HCT116 (cell line): Measurements from ENCODE around the gene ASXL2. TPM values are rescaled to one million over a fixed set of nuclear protein-coding genes. Genes with fewer than 3 reads are reported as not detected.

ENCODE experiments used
- ATAC-seq: fragments of 200-7000 bp; cut with Tn5 transposase; 2 replicates; pipeline ENCODE4 v1.9.1; 2020; ENCODE audit warnings: mild to moderate bottlenecking, moderate library complexity
- BruUV-seq: library from RNA; stranded (reverse); fragments of 400-500 nt; replicated peaks from 2 replicates; lab custom pipeline; 2021; lab: Mats Ljungman, UMichigan
- CTCF ChIA-PET: fragments of 300-600 bp; sonication (Branson Sonifier 250); formaldehyde crosslinking; loops from one replicate; lab custom pipeline; 2021; ENCODE audit warnings: antibody characterized with exemption; lab: Charles Lee
- POLR2A ChIA-PET: fragments of 300-600, 350-600 bp; sonication (Branson Sonifier 250); formaldehyde crosslinking; loops from one replicate; lab custom pipeline; 2021; ENCODE audit warnings: antibody characterized with exemption; lab: Charles Lee
- RAD21 ChIA-PET, 2 experiments: fragments of 300-600 bp; sonication (Branson Sonifier 250); formaldehyde crosslinking; loops; one replicate each; lab custom pipeline; 2023; ENCODE audit warnings: low total read pairs in 2 of 2; ENCODE audit not compliant: uncharacterized antibody in 2 of 2, unreplicated experiment in 2 of 2, low non-redundant PET in 1 of 2; lab: Charles Lee
- DNase-seq: peaks from one replicate; pipeline ENCODE4 v3.0.0-alpha.2; 2010; ENCODE audit warnings: low read depth, low spot score
- H2AFZ ChIP-seq: fragments of 200-600 bp; shearing (Covaris generic), sonication (generic); 2 replicates; pipeline ENCODE4 v1.6.1; 2017; ENCODE audit warnings: low read depth, mixed run types, mixed read lengths, antibody characterized with exemption, low read length; ENCODE audit not compliant: poor library complexity, severe bottlenecking
- H3K27ac ChIP-seq: 2 replicates; pipeline ENCODE4 v1.5.1; 2012; ENCODE audit warnings: low read depth, low read length
- H3K27me3 ChIP-seq: fragments of 200-600 bp; sonication (generic); 2 replicates; pipeline ENCODE4 v1.6.1; 2016; ENCODE audit warnings: mixed run types, low read length, mixed read lengths; ENCODE audit not compliant: insufficient read depth
- H3K36me3 ChIP-seq, 2 experiments: fragments of 200-500 bp in 1 of 2; fragments of 200-600 bp in 1 of 2; sonication (Bioruptor generic) in 1 of 2; sonication (generic) in 1 of 2; 2 replicates each; pipeline versions ENCODE4 v1.5.1 to v1.6.1; 2014 to 2016; ENCODE audit warnings: low read length in 2 of 2, inconsistent platforms in 1 of 2, mixed read lengths in 1 of 2, mixed run types in 1 of 2; ENCODE audit not compliant: insufficient read depth in 2 of 2, control insufficient read depth in 1 of 2
- H3K4me1 ChIP-seq, 2 experiments: fragments of 200-600 bp in 1 of 2; sonication (generic) in 1 of 2; 2 replicates each; pipeline versions ENCODE4 v1.5.1 to v1.6.1; 2012 to 2017; ENCODE audit warnings: low read length in 2 of 2, inconsistent platforms in 1 of 2, mild to moderate bottlenecking in 1 of 2, mixed read lengths in 1 of 2, mixed run types in 1 of 2, moderate library complexity in 1 of 2; ENCODE audit not compliant: insufficient read depth in 2 of 2, control insufficient read depth in 1 of 2
- H3K4me2 ChIP-seq: fragments of 200-600 bp; sonication (generic); 2 replicates; pipeline ENCODE4 v1.6.1; 2017; ENCODE audit warnings: mixed run types, low read length, mixed read lengths
- H3K4me3 ChIP-seq, 2 experiments: fragments of 200-600 bp in 1 of 2; sonication (generic) in 1 of 2; replicated peaks in 1 of 2; 2 replicates each; pipeline ENCODE4 v1.5.1; 2011 to 2016; ENCODE audit warnings: low read length in 2 of 2, control low read depth in 1 of 2, low read depth in 1 of 2, mild to moderate bottlenecking in 1 of 2, mixed read lengths in 1 of 2, mixed run types in 1 of 2
- H3K79me2 ChIP-seq: fragments of 200-600 bp; sonication (generic); 2 replicates; pipeline ENCODE4 v1.6.1; 2017; ENCODE audit warnings: mild to moderate bottlenecking, mixed run types, low read length, moderate library complexity, mixed read lengths; ENCODE audit not compliant: insufficient read depth
- H3K9ac ChIP-seq: fragments of 200-600 bp; sonication (generic); 2 replicates; pipeline ENCODE4 v1.6.1; 2016; ENCODE audit warnings: low read length, mixed read lengths
- H3K9me2 ChIP-seq: fragments of 200-600 bp; sonication (generic), shearing (Covaris generic); 2 replicates; pipeline ENCODE4 v1.6.1; 2017; ENCODE audit warnings: mixed run types, mild to moderate bottlenecking, moderate library complexity; ENCODE audit not compliant: insufficient read depth
- H3K9me3 ChIP-seq, 2 experiments: fragments of 200-500 bp in 1 of 2; fragments of 200-600 bp in 1 of 2; sonication (Bioruptor generic) in 1 of 2; sonication (generic) in 1 of 2; 2 replicates each; pipeline ENCODE4 v1.6.1; 2014 to 2017; ENCODE audit warnings: low read length in 2 of 2, mixed read lengths in 2 of 2, inconsistent platforms in 1 of 2, low read depth in 1 of 2, mild to moderate bottlenecking in 1 of 2, mixed run types in 1 of 2, moderate library complexity in 1 of 2; ENCODE audit not compliant: control insufficient read depth in 1 of 2, insufficient read depth in 1 of 2
- H4K20me1 ChIP-seq: fragments of 200-600 bp; sonication (generic), shearing (Covaris generic); 2 replicates; pipeline ENCODE4 v1.6.1; 2017; ENCODE audit warnings: mixed run types, mild to moderate bottlenecking, moderate library complexity; ENCODE audit not compliant: insufficient read depth
- ATF3 ChIP-seq: IDR thresholded peaks from 2 replicates; pipeline ENCODE4 v1.6.1; 2012
- CBX3 ChIP-seq: IDR thresholded peaks from 2 replicates; pipeline ENCODE4 v1.6.1; 2012; ENCODE audit warnings: low read depth
- CTCF ChIP-seq, 3 experiments: fragments of 200-600 bp in 1 of 3; sonication (generic) in 1 of 3; IDR thresholded peaks in 2 of 3; conservative IDR thresholded peaks in 1 of 3; 2 replicates each; pipeline ENCODE4 v1.5.1; 2012 to 2017; ENCODE audit warnings: low read depth in 2 of 3, low read length in 2 of 3, antibody characterized with exemption in 1 of 3, borderline replicate concordance in 1 of 3, control low read depth in 1 of 3, mild to moderate bottlenecking in 1 of 3, mixed read lengths in 1 of 3, mixed run types in 1 of 3, moderate library complexity in 1 of 3; ENCODE audit not compliant: insufficient read depth in 1 of 3
- EGR1 ChIP-seq: IDR thresholded peaks from 2 replicates; pipeline ENCODE4 v1.6.1; 2012; ENCODE audit warnings: low read depth
- ELF1 ChIP-seq: IDR thresholded peaks from 2 replicates; pipeline ENCODE4 v1.6.1; 2012; ENCODE audit warnings: low read depth, borderline replicate concordance
- EZH2 ChIP-seq: fragments of 200-600 bp; sonication (generic); IDR thresholded peaks from 2 replicates; pipeline ENCODE4 v1.6.1; 2017; ENCODE audit warnings: antibody characterized with exemption, mixed run types
- EZH2phosphoT487 ChIP-seq: fragments of 200-600 bp; IDR thresholded peaks from 2 replicates; pipeline ENCODE4 v1.6.1; 2018; ENCODE audit warnings: antibody characterized with exemption, borderline replicate concordance
- FOSL1 ChIP-seq: IDR thresholded peaks from 2 replicates; pipeline ENCODE4 v1.6.1; 2012; ENCODE audit warnings: low read depth
- JUND ChIP-seq: IDR thresholded peaks from 2 replicates; pipeline ENCODE4 v1.6.1; 2012
- MAX ChIP-seq: IDR thresholded peaks from 2 replicates; pipeline ENCODE4 v1.6.1; 2012
- POLR2A ChIP-seq: IDR thresholded peaks from 2 replicates; pipeline ENCODE4 v1.7.0; 2011; ENCODE audit warnings: borderline replicate concordance; ENCODE audit not compliant: insufficient read depth, insufficient read length; ENCODE audit errors: extremely low read depth
- POLR2AphosphoS5 ChIP-seq: IDR thresholded peaks from 2 replicates; pipeline ENCODE4 v1.6.1; 2011; ENCODE audit warnings: mild to moderate bottlenecking, low read depth, low read length, moderate library complexity
- RAD21 ChIP-seq: IDR thresholded peaks from 2 replicates; pipeline ENCODE4 v1.6.1; 2012; ENCODE audit warnings: low read depth, mild to moderate bottlenecking
- SIN3A ChIP-seq: IDR thresholded peaks from 2 replicates; pipeline ENCODE4 v1.6.1; 2012; ENCODE audit warnings: low read depth
- TCF7L2 ChIP-seq: IDR thresholded peaks from 2 replicates; pipeline ENCODE4 v1.7.0; 2011; ENCODE audit warnings: borderline replicate concordance, inconsistent platforms; ENCODE audit not compliant: insufficient read depth, insufficient read length; ENCODE audit errors: extremely low read depth
- YY1 ChIP-seq: IDR thresholded peaks from 2 replicates; pipeline ENCODE4 v1.6.1; 2011; ENCODE audit warnings: low read length, low read depth, moderate library complexity, mild to moderate bottlenecking; ENCODE audit not compliant: insufficient replicate concordance; ENCODE audit errors: extremely low read depth
- ZFX ChIP-seq: fragments of 450-650 bp; IDR thresholded peaks from 2 replicates; pipeline ENCODE4 v1.6.1; 2017
- ZNF274 ChIP-seq: fragments of 200-500 bp; sonication (Bioruptor generic); IDR thresholded peaks from 2 replicates; pipeline ENCODE4 v1.6.1; 2014; ENCODE audit warnings: mild to moderate bottlenecking, low read depth, low read length, inconsistent platforms
- intact Hi-C: fragments of 100-400 bp; cut with micrococcal nuclease; formaldehyde crosslinking; loops from 2 replicates; pipeline ENCODE4 v1.10.0; 2022
- total RNA-seq: library from RNA; stranded (reverse); gene quantifications from one replicate; pipeline ENCODE4 v1.2.1, GENCODE V29; 2021; ENCODE audit not compliant: unreplicated experiment

ASXL2 gene
- total RNA-seq, 1 experiment from 2014 or later, result 29.2 TPM

GRCh38 chr2:25926984-25927756, 48.9 kb upstream of the ASXL2 start (continued):
- TF ChIP-seq CTCF (IDR thresholded peaks at IDR 0.05 in 2 of 3, conservative IDR thresholded peaks at IDR 0.05 in 1 of 3; ENCODE audit: borderline replicate concordance in 1 of 3, insufficient read depth in 1 of 3, low read depth in 2 of 3, low read length in 2 of 3), result no peak

- ChIA-PET RAD21 (no interaction called here), POLR2A (interaction anchor here (1.2 kb wide), 1 partner anchor 44 kb away, joined by 5 read pairs; the partner anchor contains the start of gene ASXL2), CTCF (no interaction called here)
- no peaks in the 10 kb centered on the region for H4K20me1 ChIP-seq
- no TSS peak for BruUV-seq
- intact Hi-C loops, result no loop called here
- no peaks in the 10 kb centered on the region for H3K27me3 ChIP-seq
- H3K4me3 ChIP-seq, result no peak overlapping the region
- no peaks in the 10 kb centered on the region for H3K4me1 ChIP-seq
- ATAC-seq, result no peak
- no peak overlapping the region for H2AFZ ChIP-seq
- no peaks in the 10 kb centered on the region for H3K36me3 ChIP-seq
- no peak overlapping the region for H3K9ac ChIP-seq
- H3K4me2 ChIP-seq, result no peak overlapping the region
- H3K9me2 ChIP-seq, result no peaks in the 10 kb centered on the region
- DNase-seq, result no peak
- no peaks in the 10 kb centered on the region for H3K9me3 ChIP-seq
- no peak overlapping the region for H3K27ac ChIP-seq
- H3K79me2 ChIP-seq, result no peaks in the 10 kb centered on the region
- no peak for TF ChIP-seq YY1
- TF ChIP-seq FOSL1, result no peak
- no peak for TF ChIP-seq EZH2
- TF ChIP-seq TCF7L2, result no peak
- no peak for TF ChIP-seq MAX
- no peak for TF ChIP-seq ZNF274
- TF ChIP-seq CBX3, result no peak
- TF ChIP-seq ELF1, result no peak
- no peak for TF ChIP-seq EGR1
- no peak for TF ChIP-seq SIN3A
- no peak for TF ChIP-seq POLR2AphosphoS5
- no peak for TF ChIP-seq JUND
- TF ChIP-seq EZH2phosphoT487, result no peak
- no peak for TF ChIP-seq RAD21
- TF ChIP-seq ATF3, result no peak
- no peak for TF ChIP-seq ZFX
- TF ChIP-seq POLR2A, result no peak
These were observed 44.2 kb upstream of the ASXL2 start for GRCh38 chr2:25922501-25922900.
